IPS DF 6.9 (cell line): Measurements from ENCODE around the gene SULT1C3.
"Not testable (repeated sequence)": the region's sequence is repeated elsewhere in the genome, so short reads cannot be mapped to it uniquely, and the experiment has no call there.

Experiments
- DNase-seq: peaks from one replicate; pipeline ENCODE4 v3.0.0-alpha.2; 2013; ENCODE audit warnings: low read depth, low spot score
- H3K27ac ChIP-seq: one replicate; pipeline ENCODE4 v1.5.1; 2013; ENCODE audit warnings: low read length, control low read depth
- H3K27me3 ChIP-seq: 2 replicates; pipeline ENCODE4 v1.6.1; 2013; ENCODE audit warnings: mild to moderate bottlenecking, low read length; ENCODE audit not compliant: control insufficient read depth, insufficient read depth
- H3K36me3 ChIP-seq: 2 replicates; pipeline ENCODE4 v1.6.1; 2013; ENCODE audit warnings: low read length; ENCODE audit not compliant: control insufficient read depth, insufficient read depth
- H3K4me1 ChIP-seq: 2 replicates; pipeline ENCODE4 v1.6.1; 2013; ENCODE audit warnings: low read length; ENCODE audit not compliant: control insufficient read depth, insufficient read depth
- H3K4me3 ChIP-seq: 2 replicates; pipeline ENCODE4 v1.5.1; 2013; ENCODE audit warnings: mild to moderate bottlenecking, low read length
- H3K9me3 ChIP-seq: 2 replicates; pipeline ENCODE4 v1.6.1; 2013; ENCODE audit warnings: low read length, inconsistent platforms; ENCODE audit not compliant: control insufficient read depth, insufficient read depth
- WGBS: extraction: QIAGEN DNeasy Blood & Tissue Kit; methylation state at CpG from one replicate; pipeline ENCODE4 v1.1.7; 2013; ENCODE audit warnings: mixed read lengths, missing lambda C conversion rate; ENCODE audit not compliant: insufficient read length, insufficient coverage; 5-methylcytosine and 5-hydroxymethylcytosine counted together

Gene SULT1C3

DNA sequence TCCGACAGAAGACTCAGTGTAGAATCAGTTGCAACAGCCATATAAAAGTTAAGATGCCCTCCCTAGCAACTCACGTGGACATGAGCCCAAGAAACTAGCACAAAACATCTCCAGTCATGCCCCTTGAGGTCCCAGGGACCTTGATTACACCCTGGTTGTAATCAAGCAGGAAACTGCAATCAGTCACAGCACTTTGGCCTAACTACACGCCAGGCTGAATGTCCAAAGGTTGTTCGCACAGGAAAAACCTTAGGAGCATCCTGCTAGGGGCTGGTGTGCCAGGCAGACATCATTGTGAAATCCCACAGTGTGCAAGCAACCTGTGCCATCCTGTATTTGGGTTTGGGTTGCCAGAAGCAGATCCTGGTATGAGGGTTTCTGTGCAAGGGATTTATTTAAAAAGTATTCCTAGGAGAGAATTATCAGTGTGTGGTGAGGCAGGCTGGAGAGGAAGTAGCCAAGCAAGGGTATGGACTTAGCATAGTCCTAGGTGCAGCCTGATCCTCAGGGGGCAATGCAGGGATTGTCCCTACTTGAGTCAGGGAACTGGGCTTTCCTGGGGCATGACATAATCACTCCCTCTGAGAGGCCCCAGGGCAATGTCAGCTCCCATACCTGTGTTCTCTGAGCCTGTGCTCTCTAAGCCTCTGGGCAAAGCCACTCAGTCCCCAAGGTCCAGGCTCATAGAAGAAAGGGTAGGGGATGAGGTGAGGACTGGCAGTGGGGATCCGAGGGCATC lies 31.2 kb downstream of the SULT1C3 start:
- Histone ChIP-seq H3K36me3 (no peaks in the 10 kb centered on the region), H3K27ac (no peak overlapping the region), H3K9me3 (no peaks in the 10 kb centered on the region), H3K27me3 (no peaks in the 10 kb centered on the region), H3K4me3 (no peak overlapping the region), H3K4me1 (no peaks in the 10 kb centered on the region)
- no CpG with 5 or more reads among the region's 5 CpGs for WGBS
- DNase-seq, result no peak

DNA sequence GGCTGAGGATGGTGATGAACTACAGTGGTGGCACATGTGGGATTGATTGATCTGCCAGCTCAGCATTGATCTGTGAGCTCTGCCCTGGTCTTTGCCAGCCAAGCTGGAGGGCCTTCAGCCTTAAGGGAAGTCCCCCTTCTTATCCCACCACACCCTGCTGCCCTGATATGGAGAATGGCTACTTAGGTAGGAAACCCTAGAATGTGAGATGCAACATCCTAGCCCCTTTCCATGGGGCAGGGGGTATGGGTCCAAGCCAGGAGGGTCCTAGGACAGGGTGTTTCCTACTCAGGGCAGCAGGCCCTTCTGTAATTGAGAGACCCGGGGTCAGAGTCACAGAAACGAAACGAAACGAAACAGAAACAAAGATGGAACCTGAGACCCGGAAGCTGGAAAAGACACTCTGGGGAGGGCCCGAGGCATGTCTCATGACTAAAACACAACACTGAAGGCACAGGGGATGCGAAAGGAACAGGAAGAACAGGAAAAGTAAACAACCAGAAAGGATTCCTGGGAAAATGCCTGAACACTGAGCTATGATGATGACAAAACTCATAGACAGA lies 32.0 kb downstream of the SULT1C3 start:
- no peaks in the 10 kb centered on the region for H3K4me1 ChIP-seq
- no peak for DNase-seq
- H3K27ac ChIP-seq, result no peak overlapping the region
- H3K27me3 ChIP-seq, result no peaks in the 10 kb centered on the region
- H3K36me3 ChIP-seq, result no peaks in the 10 kb centered on the region
- no peaks in the 10 kb centered on the region for H3K9me3 ChIP-seq
- WGBS, result no CpG with 5 or more reads among the region's 7 CpGs
- no peak overlapping the region for H3K4me3 ChIP-seq

DNA sequence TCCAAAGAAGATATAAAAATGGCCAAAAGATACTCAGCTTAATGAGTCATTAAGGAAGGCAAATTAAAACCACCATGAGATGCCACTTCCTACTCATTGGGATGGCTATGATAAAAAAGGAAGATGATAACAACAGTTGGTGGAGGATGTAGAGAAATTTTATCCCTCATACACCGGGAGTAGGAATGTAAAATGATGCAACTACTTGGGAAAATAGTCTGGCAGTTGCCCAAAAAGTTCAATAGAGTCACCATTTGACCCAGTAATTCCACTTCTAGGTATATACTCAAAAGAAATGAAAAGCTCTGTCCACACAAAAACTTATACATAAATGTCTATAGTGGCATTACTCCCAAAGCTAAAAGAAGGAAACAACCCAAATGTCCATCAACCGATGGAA lies 38.9 kb downstream of the SULT1C3 start:
- Histone ChIP-seq H3K36me3 (no peaks in the 10 kb centered on the region), H3K4me3 (no peak overlapping the region), H3K4me1 (no peaks in the 10 kb centered on the region), H3K9me3 (no peaks in the 10 kb centered on the region), H3K27ac (no peak overlapping the region), H3K27me3 (no peaks in the 10 kb centered on the region)
- WGBS, result no CpG with 5 or more reads among the region's 2 CpGs
- DNase-seq, result no peak

GRCh38 chr2:108279468-108279867 lies 39.7 kb downstream of the SULT1C3 start:
- H3K36me3 ChIP-seq, result no peaks in the 10 kb centered on the region
- H3K27ac ChIP-seq, result no peak overlapping the region
- H3K4me1 ChIP-seq, result no peaks in the 10 kb centered on the region
- DNase-seq, result no peak
- H3K9me3 ChIP-seq, result no peaks in the 10 kb centered on the region
- no CpG with 5 or more reads among the region's 5 CpGs for WGBS
- no peaks in the 10 kb centered on the region for H3K27me3 ChIP-seq
- H3K4me3 ChIP-seq, result no peak overlapping the region

DNA sequence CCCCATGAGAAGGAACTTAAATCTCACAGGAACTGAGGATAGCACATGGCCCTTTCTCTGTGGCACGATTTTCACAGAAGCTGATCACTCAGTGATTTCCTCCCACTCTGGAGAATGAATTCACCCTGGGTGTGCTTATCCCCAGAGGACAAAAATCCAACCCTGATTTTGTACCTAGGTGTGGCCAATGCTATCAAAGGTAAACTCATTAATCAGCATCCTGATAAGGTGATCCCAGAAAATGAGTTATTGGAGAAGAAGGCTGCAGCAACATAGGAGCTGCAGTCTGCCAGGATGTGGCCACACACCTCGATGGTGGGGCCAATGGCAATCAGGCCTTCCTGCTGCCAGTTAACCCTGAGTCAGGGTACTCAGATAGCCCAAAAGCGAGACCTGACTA lies 40.7 kb downstream of the SULT1C3 start:
- no CpG with 5 or more reads among the region's 3 CpGs for WGBS
- H3K9me3 ChIP-seq, result no peaks in the 10 kb centered on the region
- no peaks in the 10 kb centered on the region for H3K27me3 ChIP-seq
- H3K4me1 ChIP-seq, result no peaks in the 10 kb centered on the region
- H3K4me3 ChIP-seq, result no peak overlapping the region
- no peak for DNase-seq
- no peak overlapping the region for H3K27ac ChIP-seq
- no peaks in the 10 kb centered on the region for H3K36me3 ChIP-seq

DNA sequence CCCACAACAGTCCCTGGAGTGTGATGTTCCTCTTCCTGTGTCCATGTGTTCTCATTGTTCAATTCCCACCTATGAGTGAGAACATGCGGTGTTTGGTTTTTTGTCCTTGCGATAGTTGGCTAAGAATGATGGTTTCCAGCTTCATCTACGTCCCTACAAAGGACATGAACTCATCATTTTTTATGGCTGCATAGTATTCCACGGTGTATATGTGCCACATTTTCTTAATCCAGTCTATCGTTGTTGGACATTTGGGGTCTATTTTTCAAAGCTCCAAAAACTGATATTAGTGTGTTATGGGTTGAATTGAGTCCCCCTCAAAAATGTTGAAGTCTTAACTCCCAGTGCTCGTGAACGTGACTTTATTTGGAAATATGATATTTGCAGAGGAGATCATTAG lies 44.8 kb downstream of the SULT1C3 start:
- H3K27me3 ChIP-seq, H3K9me3 ChIP-seq, H3K4me1 ChIP-seq, H3K27ac ChIP-seq, DNase-seq, H3K36me3 ChIP-seq, H3K4me3 ChIP-seq: not testable (repeated sequence)
- WGBS, result no CpG with 5 or more reads among the region's 7 CpGs

DNA sequence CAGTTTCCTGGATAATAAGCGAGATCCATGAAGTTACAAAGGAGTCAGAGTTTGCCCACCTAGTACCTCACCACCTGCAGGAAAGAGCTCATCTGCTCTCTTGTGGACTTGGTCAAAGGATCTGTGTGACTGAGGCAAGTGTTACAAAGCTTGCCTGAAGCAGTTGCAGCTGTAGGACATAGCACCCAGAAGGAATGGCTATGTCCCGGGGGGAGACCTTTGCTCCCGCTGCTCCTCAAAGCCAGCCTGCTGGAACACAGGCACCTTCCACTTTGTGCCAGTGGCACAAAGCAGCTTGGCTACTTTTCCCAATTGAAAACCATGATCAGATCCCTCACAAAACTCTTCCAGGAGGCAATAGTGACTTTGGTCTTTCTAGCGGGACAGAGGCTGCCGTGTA lies 45.8 kb downstream of the SULT1C3 start:
- no peaks in the 10 kb centered on the region for H3K36me3 ChIP-seq
- no peak overlapping the region for H3K4me3 ChIP-seq
- no peaks in the 10 kb centered on the region; the same call in 1 of the 2 replicates for H3K4me1 ChIP-seq
- no peaks in the 10 kb centered on the region for H3K9me3 ChIP-seq
- no peak overlapping the region for H3K27ac ChIP-seq
- no CpG with 5 or more reads among the region's 5 CpGs for WGBS
- H3K27me3 ChIP-seq, result no peaks in the 10 kb centered on the region
- no peak for DNase-seq

DNA sequence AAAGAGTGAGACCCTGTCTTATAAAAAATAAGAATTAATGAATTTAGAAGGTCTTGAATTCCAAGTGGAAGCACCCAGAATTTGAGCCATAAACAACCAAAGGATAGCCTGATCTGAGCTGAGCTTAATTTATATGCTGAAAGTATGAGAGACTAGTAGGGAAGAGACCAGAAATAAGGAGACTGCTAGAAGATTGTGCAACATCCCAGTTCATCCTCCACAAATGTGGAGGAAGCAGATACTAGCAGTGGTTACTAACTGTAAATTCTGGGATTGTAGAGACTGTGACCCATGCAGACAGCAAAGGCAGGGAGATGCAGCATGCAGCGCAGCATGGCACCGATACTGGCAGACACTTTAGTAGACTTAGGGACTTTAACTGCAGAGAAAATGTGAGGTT lies 47.4 kb downstream of the SULT1C3 start:
- Histone ChIP-seq H3K27ac (no peak overlapping the region), H3K4me1 (no peaks in the 10 kb centered on the region; the same call in 1 of the 2 replicates), H3K36me3 (no peaks in the 10 kb centered on the region), H3K4me3 (no peak overlapping the region), H3K9me3 (no peaks in the 10 kb centered on the region), H3K27me3 (no peaks in the 10 kb centered on the region)
- no CpG with 5 or more reads among the region's 2 CpGs for WGBS
- no peak for DNase-seq

DNA sequence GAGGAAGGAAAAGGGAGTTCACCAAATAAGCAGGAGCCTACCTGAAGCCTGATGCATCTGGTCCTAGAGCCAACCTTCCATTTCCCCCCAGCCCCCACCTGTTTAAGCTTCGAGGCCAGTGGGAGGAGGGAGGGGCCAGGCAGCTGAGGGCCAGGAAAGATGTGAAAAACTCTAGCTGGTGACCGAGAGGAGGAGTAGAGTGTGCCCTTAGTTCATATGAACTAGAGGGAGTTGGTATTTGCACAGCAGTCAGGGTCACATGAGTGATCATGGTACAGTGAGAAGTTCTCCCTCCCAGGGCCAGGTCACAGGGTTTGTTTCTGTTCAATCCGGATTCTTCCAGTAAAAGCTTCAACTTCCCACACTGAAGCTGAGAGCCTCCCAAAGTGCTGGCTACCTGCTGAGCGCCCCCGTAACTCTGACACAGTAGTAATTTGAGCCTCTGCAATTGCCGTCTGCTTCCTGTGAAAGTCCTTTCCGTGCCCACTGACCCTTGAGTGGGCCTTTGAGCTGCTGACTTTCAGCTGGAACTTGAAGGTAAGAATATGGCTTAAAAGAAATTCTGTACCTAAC lies 48.9 kb downstream of the SULT1C3 start, which contains the start of gene SULT1C2:
TSS of gene SULT1C2 (plus strand) at position 362 of the 573 bp plus-strand sequence. CDS start 4,773 bp downstream, outside the sequence.
- no peaks in the 10 kb centered on the region for H3K36me3 ChIP-seq
- peak; percentile 33 for DNase-seq
- H3K27ac ChIP-seq, result no peak within 1 kb of the TSS
- no peak within 1 kb of the TSS for H3K4me3 ChIP-seq
- no CpG with 5 or more reads among the region's 7 CpGs for WGBS
- H3K9me3 ChIP-seq, result no peaks in the 10 kb centered on the region
- no peaks in the 10 kb centered on the region for H3K27me3 ChIP-seq
- H3K4me1 ChIP-seq, result no peaks in the 10 kb centered on the region; the same call in 1 of the 2 replicates

DNA sequence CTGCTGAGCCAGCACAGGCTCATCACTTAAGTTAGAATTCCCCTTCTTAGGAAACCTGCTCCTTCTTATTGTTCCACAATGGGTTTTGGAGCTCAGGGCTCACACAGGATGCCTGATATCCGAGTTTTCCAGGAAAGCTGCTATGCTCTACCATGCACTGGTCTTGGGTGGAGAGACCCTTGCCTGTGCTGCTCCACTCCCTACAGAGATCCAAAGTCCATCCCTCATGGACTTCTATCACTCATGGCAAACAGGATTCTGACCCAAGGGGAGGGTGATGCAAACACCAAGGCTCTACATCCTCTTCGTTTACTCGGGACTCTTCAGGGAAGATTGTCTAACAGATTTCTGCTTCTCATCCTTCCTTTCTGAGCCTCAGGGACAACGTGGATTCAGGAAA lies 54.1 kb downstream of the SULT1C3 start:
- Histone ChIP-seq H3K27me3 (no peaks in the 10 kb centered on the region), H3K4me3 (no peak overlapping the region), H3K9me3 (no peaks in the 10 kb centered on the region), H3K4me1 (no peaks in the 10 kb centered on the region), H3K36me3 (no peaks in the 10 kb centered on the region), H3K27ac (no peak overlapping the region)
- DNase-seq, result no peak
- WGBS, result no CpG with 5 or more reads among the region's 4 CpGs
